Right ventricle myocardium inferior (tissue), 1 donor: Measurements from ENCODE around the gene KDR. TPM values are rescaled to one million over a fixed set of nuclear protein-coding genes. Genes with fewer than 3 reads are reported as not detected.

Experiments
- ATAC-seq: fragments of 200-7000 bp; cut with Tn5 transposase; one replicate; pipeline ENCODE4 v1.9.1; 2020; ENCODE audit warnings: mild to moderate bottlenecking, moderate library complexity
- DNase-seq: peaks from one replicate; pipeline ENCODE4 v3.0.0; 2021; ENCODE audit errors: missing footprints
- intact Hi-C: fragments of 100-400 bp; cut with DNase I; formaldehyde crosslinking; loops from one replicate; pipeline ENCODE4 v1.11.0; 2022
- total RNA-seq: library from RNA; stranded (reverse); fragmentation: NEBNext Ultra II Directional; extraction: Animal tissue kit (Norgen Biotek cat#: 25700); gene quantifications from one replicate; pipeline ENCODE4 v1.2.1, GENCODE V29; 2021
- donor health status: DM: no; HTN: yes; CAD: no; lungs with severe emphysema.

The KDR gene
- total RNA-seq, 1 donor from 2014 or later = 23.2 TPM

DNA sequence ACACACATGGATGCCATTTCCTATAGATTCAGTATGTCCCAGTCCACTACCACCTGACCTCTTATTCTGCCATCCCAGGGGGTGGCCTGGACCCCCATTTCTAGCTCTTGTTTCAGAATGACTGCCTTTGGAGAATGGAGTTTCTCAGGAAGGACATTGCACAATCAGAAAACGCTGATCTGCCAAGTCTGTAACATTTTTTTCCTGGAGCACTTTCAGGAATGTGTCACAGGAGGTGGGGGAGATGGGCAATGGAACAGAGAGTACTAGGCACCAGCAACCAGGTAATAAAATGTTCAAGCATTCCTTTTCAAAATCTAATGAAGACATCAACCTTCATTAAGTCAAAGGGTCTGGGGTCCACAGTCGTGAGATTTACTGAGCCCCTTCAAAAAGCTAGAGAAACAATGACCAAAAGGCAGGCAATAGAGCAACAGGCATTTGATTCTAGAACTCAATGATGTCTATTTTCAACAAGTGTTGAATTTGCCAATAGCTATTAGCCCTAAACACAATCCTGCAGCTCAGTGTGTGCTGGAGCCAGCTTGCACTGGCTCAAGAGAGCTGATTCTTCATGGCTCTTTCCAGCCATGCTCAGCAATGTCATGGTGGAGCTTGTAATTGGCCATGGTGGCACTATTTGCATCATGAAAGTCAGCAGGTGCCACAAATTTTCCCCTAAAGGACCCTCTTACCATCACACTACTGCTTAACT lies 87.1 kb downstream of the KDR start:
- peak; percentile 55 for DNase-seq
- ATAC-seq = peak; percentile 95
- intact Hi-C loops = loop anchor here (5.0 kb wide), 1 partner anchor 39 kb away; no protein-coding TSS in a partner anchor

DNA sequence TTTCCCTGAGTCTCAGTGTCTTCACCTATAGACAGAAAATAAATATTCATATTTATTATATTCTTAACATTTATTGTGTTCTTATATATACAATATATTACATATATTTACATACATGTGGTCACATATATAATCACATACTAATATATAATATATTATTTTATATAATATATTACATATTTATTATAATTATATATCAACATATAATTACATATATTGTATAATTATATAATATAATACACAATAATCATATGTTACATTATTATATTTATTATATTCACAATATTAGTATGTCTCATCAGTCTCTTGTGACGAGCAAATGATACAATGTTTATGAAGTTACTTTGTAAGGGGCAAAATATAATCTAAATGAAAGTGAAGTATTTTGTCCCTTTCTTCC lies 87.7 kb downstream of the KDR start:
- intact Hi-C loops = loop anchor here (5.0 kb wide), 1 partner anchor 40 kb away; no protein-coding TSS in a partner anchor
- ATAC-seq = no peak
- DNase-seq = no peak

GRCh38 chr4:55036405-55036804 lies 89.0 kb downstream of the KDR start:
- intact Hi-C loops = loop anchor here (5.0 kb wide), 1 partner anchor 41 kb away; no protein-coding TSS in a partner anchor
- no peak for DNase-seq
- no peak for ATAC-seq

DNA sequence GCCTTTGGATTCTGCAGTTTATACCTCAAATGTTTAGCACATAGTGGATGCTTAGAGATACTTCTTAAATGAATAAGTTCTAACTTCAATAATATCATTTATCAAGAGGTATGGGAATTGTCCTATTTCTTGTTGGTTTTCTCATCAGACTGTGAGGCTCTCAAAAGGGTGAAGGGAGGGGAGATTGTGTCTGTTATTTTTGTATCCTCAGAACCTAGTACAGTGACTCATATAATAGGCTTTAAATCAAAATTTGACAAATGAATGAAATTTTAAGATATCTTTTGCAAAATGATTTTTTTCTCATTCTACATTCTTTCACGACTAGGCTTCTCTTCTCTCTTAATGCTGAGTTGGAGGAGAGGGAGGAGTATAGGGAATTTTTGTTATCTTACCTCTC lies 89.5 kb downstream of the KDR start:
- DNase-seq = no peak
- intact Hi-C loops = loop anchor here (5.0 kb wide), 1 partner anchor 41 kb away; no protein-coding TSS in a partner anchor
- no peak for ATAC-seq

GRCh38 chr4:55033296-55033695 lies 92.1 kb downstream of the KDR start:
- no peak for DNase-seq
- intact Hi-C loops = no loop called here
- ATAC-seq = no peak

DNA sequence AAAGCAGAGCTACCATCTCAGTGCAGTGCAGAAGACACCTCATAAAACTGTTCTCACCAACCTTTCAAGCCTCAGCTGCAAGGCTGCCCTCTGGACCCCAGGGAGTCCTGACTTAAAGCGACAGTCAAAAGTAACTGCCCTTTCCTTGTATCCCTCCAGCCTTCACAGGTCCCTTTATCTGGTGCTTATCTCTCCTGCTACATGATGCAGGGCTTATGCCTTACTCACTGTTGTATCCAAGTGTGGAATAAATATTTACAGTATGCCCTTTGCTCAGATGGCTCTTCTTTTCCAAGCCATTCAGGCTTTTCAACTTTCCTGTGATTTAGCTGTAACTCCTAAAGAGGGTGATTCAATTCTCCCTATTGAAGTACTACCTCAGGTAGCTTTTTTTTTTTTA lies 92.6 kb downstream of the KDR start:
- intact Hi-C loops = no loop called here
- DNase-seq (no peak), ATAC-seq (peak; percentile 71)

GRCh38 chr4:55032179-55032578 lies 93.2 kb downstream of the KDR start:
- peak; percentile 21 for ATAC-seq
- no peak for DNase-seq
- intact Hi-C loops = no loop called here

- intact Hi-C loops = no loop called here
- DNase-seq (no peak), ATAC-seq (no peak)
Measured at GRCh38 chr4:55031158-55031557, 94.2 kb downstream of the KDR start.

DNA sequence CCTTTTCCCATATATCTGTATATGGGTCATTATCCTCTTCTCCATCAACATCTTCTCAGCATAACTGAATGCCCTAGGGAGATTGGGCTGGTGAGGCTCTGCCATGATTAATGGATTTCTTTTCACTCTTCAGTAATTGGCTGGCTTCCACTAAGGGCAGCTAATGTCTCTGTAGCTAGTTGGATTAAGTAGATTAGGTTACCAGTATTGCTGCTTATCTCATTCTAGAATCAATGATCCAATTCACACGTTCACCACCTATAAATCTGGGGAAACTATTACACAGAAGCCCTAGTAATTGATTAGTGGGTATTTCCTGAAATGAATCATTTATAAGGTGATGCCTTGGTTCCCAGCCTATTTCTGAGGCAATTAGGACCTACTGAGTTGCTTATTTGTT lies 94.8 kb downstream of the KDR start:
- DNase-seq (no peak), ATAC-seq (no peak)
- intact Hi-C loops = no loop called here

DNA sequence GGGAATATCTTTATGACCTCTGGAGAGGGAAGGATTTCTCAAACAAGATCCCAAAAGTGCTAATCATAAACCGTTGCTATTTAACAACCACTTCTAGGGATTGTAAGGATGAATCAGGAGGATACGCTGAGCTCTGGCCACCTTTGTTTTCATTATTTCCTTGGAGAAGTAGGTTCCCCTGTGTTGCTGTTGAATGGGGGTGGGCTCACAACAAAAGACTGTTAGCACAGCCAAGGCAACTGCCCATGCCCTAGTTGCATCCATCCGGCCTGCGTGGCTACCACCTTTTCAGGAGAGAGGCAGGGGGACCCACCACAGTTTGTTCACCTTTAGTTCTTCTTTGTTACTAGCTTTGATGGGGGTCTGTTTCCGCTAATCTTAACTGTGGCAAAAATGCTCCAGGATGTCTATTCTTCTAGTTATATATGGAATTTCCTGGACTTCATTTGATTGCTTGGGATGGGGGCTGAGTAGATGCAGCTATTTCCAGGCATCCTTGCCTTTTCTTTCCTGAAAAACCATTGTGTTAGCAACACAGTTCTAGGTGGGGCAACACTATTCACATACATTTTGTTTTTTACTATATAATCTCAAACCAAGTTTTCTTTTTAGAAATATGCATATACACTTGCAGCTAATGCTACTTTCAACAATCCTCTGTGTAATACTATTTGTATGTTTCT lies 95.4 kb downstream of the KDR start:
- DNase-seq (no peak), ATAC-seq (no peak)
- intact Hi-C loops = no loop called here

DNA sequence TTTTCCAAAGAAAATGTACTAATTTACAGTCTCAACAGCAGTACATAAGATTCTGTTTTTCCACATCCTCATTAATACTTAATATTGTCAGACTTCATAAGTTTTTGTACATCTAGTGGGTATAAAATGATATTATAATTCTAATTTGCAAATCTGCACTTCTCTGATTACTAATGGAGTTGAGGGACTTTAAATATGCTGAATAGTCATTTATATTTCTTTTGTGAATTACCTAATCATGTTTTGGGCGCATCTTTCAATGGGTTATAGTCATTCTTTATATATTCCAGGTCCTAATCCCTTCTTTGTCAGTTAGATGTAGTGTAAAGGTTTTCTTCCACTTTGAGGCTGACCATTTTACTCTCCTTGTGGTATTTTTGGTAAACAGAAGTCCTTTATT lies 96.1 kb downstream of the KDR start:
- DNase-seq (no peak), ATAC-seq (no peak)
- intact Hi-C loops = no loop called here

Other genes with a start within 250 kb of the KDR start
- gene SRD5A3, start 220.6 kb upstream of the KDR start, total RNA-seq = 9.5 TPM